Chondrocyte (in vitro differentiated cells): ENCODE results near the gene WLS. TPM values are rescaled to one million over a fixed set of nuclear protein-coding genes. Genes with fewer than 3 reads are reported as not detected.
A peak's percentile ranks its signal among the peaks of the same experiment; 100 is the strongest.

Experiments used
- DNase-seq: peaks from one replicate; pipeline ENCODE4 v3.0.0; 2021; ENCODE audit warnings: mixed read lengths, low spot score
- H3K27ac Mint-ChIP-seq: one replicate; pipeline ENCODE4 v1.8.0; 2021; ENCODE audit warnings: mild to moderate bottlenecking, moderate library complexity, mixed read lengths; ENCODE audit not compliant: unreplicated experiment
- H3K27me3 Mint-ChIP-seq: 2 replicates; pipeline ENCODE4 v1.8.0; 2021; ENCODE audit warnings: low read depth, mixed read lengths
- H3K36me3 Mint-ChIP-seq: 2 replicates; pipeline ENCODE4 v1.8.0; 2021; ENCODE audit warnings: low read depth, mixed read lengths
- H3K4me1 Mint-ChIP-seq: 2 replicates; pipeline ENCODE4 v1.8.0; 2021; ENCODE audit warnings: low read depth, mild to moderate bottlenecking, mixed read lengths
- H3K4me3 Mint-ChIP-seq: one replicate; pipeline ENCODE4 v1.8.0; 2021; ENCODE audit warnings: mild to moderate bottlenecking, moderate library complexity, mixed read lengths; ENCODE audit not compliant: unreplicated experiment
- H3K9me3 Mint-ChIP-seq: 2 replicates; pipeline ENCODE4 v1.8.0; 2021; ENCODE audit warnings: low read depth, mixed read lengths
- total RNA-seq: library from RNA; stranded (reverse); gene quantifications from 3 replicates; pipeline ENCODE4 v1.2.1, GENCODE V29; 2021
- TF ChIP-seq, protein P1 (sequence below): fragments of 200-600 bp; sonication (generic); IDR thresholded peaks from 2 replicates; pipeline ENCODE4 v1.5.0; 2021; ENCODE audit warnings: antibody characterized with exemption, mild to moderate bottlenecking, moderate library complexity

The WLS gene
- total RNA-seq, 1 donor from 2014 or later, result 149 TPM

DNA sequence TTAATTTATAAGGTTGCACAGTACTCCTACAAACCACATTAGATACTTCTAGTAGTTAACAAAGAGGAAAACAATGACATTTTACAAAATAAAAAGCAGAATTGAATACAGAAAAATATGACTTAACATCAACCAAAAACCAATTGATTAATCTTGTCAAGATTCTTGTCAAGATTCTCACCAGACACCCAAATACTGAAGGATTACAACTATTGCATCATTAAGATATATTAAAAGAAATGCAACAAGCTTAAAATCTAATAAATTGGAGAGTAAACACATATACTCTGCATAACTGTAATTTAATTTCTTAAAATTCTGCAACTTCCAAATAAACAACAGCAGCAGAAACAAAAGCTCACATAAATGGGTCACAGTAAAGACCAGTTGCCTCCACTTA, 4.7 kb downstream of the WLS start:
- TF ChIP-seq, protein P1, sequence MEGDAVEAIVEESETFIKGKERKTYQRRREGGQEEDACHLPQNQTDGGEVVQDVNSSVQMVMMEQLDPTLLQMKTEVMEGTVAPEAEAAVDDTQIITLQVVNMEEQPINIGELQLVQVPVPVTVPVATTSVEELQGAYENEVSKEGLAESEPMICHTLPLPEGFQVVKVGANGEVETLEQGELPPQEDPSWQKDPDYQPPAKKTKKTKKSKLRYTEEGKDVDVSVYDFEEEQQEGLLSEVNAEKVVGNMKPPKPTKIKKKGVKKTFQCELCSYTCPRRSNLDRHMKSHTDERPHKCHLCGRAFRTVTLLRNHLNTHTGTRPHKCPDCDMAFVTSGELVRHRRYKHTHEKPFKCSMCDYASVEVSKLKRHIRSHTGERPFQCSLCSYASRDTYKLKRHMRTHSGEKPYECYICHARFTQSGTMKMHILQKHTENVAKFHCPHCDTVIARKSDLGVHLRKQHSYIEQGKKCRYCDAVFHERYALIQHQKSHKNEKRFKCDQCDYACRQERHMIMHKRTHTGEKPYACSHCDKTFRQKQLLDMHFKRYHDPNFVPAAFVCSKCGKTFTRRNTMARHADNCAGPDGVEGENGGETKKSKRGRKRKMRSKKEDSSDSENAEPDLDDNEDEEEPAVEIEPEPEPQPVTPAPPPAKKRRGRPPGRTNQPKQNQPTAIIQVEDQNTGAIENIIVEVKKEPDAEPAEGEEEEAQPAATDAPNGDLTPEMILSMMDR, result no peak
- Mint-ChIP-seq H3K9me3 (no peaks in the 10 kb centered on the region), H3K27ac (no peak overlapping the region), H3K36me3 (peaks cover 5% of the 10 kb centered on the region), H3K27me3 (no peaks in the 10 kb centered on the region), H3K4me1 (peaks cover 54% of the 10 kb centered on the region), H3K4me3 (no peak overlapping the region)
- DNase-seq, result no peak

DNA sequence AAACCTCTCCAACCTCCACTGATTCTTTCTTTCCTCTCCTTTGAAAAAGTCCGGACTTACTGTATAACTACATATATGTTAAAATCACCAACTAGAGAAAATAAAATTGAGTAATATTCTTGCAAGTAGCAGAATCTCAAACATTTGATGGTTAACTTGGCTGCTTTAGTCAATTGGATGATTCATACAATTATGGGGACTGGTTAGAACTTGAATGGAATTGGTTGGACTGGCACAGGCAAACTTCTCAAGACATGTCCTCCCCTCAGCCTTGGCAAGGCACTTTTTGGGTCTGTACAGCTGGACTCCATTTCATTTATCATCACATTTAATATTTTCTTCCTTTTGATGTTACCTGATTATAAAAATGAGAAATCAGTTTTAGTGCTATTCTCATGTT, 6.5 kb downstream of the WLS start:
- Mint-ChIP-seq H3K9me3 (no peaks in the 10 kb centered on the region), H3K36me3 (peaks cover 5% of the 10 kb centered on the region), H3K4me1 (peaks cover 71% of the 10 kb centered on the region), H3K4me3 (no peak overlapping the region), H3K27ac (no peak overlapping the region), H3K27me3 (no peaks in the 10 kb centered on the region)
- TF ChIP-seq, protein P1, result no peak
- no peak for DNase-seq

DNA sequence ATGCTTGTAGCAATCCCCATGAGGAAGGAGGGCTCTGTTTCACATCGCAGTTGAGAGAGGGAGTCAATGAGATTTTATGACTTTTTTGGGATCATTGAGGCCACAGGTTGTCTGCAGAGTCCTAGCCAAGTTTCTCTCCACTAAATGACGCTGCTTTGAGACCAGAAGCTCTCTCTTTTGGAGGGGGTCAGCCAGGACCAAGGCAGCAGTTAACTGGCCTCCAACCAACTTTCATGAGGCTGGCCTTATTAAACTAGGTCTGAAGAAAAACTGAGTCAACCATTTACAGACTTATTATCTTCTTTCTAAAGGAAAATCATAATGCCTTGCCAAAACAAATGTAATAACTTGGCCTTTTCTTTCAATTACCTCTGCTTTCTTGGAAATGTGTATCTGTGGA, 8.6 kb downstream of the WLS start:
- peak overlapping the region; percentile 27 for H3K27ac Mint-ChIP-seq
- H3K4me1 Mint-ChIP-seq, result peaks cover 65% of the 10 kb centered on the region
- H3K4me3 Mint-ChIP-seq, result no peak overlapping the region
- peaks cover 5% of the 10 kb centered on the region for H3K36me3 Mint-ChIP-seq
- no peaks in the 10 kb centered on the region for H3K27me3 Mint-ChIP-seq
- no peak for DNase-seq
- TF ChIP-seq, protein P1, result no peak
- no peaks in the 10 kb centered on the region for H3K9me3 Mint-ChIP-seq

DNA sequence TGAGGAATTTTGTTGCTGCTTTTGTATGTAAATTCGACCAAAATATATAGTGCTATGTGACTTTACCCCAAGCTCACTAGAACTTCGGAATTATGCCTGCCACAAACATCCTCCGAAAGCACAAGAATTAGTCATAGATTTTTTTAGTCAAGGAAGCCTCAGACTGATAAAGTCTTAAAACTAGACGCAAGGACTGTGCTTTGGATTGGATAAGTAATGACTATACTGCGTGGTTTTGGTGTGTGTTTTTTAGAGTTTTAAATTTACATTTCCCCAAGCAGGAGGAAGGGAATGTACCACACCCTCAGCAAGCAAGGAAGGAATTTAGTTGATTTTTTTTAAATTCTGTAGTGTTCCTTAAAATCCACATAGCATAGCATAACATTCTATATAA, 10.3 kb downstream of the WLS start:
- Mint-ChIP-seq H3K4me3 (peak overlapping the region; percentile 45), H3K27me3 (no peaks in the 10 kb centered on the region)
- DNase-seq, result no peak

DNA sequence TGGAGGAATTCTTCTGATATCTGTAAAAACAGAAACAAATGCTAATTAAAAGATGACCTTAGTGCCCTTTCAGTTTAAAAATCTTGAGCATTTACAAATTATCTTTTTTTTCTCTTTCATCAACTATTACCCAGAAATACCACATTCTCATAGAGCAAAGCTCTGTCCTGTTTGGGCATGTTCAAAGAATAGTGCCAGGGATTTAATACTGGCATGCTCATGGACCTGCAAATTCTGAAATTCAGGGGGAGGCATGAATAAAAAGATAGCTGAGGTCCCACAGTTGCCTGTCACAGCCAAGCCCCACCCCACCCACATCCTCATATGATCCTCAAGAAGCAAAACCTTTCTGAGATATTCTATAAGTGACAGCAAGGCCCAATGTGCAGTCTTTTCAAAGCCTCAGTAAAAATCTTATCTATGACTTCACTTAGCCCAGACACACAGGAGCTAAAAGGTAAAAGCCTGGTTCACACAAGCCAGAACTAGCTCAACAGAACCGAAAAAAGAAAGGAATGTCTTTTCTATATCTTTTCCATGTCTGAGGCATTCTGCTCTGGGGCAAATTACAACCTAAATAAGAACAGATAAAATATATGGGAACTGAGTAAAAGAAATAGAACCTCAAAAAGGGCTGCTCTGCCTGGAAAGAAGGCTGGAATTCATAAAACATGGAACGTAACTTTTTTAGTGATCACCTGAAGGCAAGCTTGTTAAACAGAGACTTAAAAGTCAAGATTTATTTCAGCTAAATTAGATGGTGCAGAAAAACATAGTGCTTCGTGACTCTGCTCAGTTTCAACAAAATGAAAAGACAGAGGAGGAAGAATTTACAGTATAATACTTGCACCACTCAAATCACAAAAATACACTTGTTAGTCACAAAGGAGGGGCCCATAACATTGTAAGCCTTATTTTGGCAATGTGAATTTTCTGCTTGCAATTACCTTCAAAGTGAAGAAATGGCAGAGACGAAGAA, 11.0 kb downstream of the WLS start:
- no peaks in the 10 kb centered on the region for H3K27me3 Mint-ChIP-seq
- peaks cover 55% of the 10 kb centered on the region for H3K4me1 Mint-ChIP-seq
- TF ChIP-seq, protein P1, result no peak
- H3K36me3 Mint-ChIP-seq, result no peaks in the 10 kb centered on the region
- no peak for DNase-seq
- H3K27ac Mint-ChIP-seq, result peak overlapping the region; percentile 85
- H3K4me3 Mint-ChIP-seq, result peak overlapping the region; percentile 45
- no peaks in the 10 kb centered on the region for H3K9me3 Mint-ChIP-seq

More for the DNA sequence above, 10.3 kb downstream of the WLS start:
- Mint-ChIP-seq H3K27ac (peak overlapping the region; percentile 85), H3K36me3 (peaks cover 5% of the 10 kb centered on the region), H3K9me3 (no peaks in the 10 kb centered on the region), H3K4me1 (peaks cover 60% of the 10 kb centered on the region)
- TF ChIP-seq, protein P1, result no peak
